A204.1 (cell line): Measurements from ENCODE around the gene SSU72.

Source experiments
- FAIRE-seq: peaks from 2 replicates; lab custom pipeline; 2012; peaks lifted over from hg19 to GRCh38; lab: Jason Lieb, UNC

The SSU72 gene

GRCh38 chr1:1574721-1575537, at the start of gene SSU72:
TSS of gene SSU72 (minus strand) at chr1:1574863. CDS start at chr1:1574557, 306 bp downstream.
- FAIRE-seq, result no peak

GRCh38 chr1:1623631-1624442, 49.2 kb upstream of the SSU72 start:
- FAIRE-seq, result no peak

GRCh38 chr1:1623181-1623630, 48.5 kb upstream of the SSU72 start:
- FAIRE-seq, result no peak

GRCh38 chr1:1622788-1623094, 48.1 kb upstream of the SSU72 start:
- FAIRE-seq, result no peak

- no peak for FAIRE-seq
Measured at GRCh38 chr1:1622010-1622787, 47.5 kb upstream of the SSU72 start.

- no peak for FAIRE-seq
Measured at GRCh38 chr1:1621173-1622009, 46.7 kb upstream of the SSU72 start.

- FAIRE-seq, result no peak
Measured at GRCh38 chr1:1620433-1621139, 45.9 kb upstream of the SSU72 start.

GRCh38 chr1:1619917-1620361, 45.3 kb upstream of the SSU72 start:
- FAIRE-seq, result no peak

GRCh38 chr1:1618396-1619068, 43.9 kb upstream of the SSU72 start:
- no peak for FAIRE-seq

GRCh38 chr1:1617925-1618324, 43.3 kb upstream of the SSU72 start:
- FAIRE-seq, result no peak

- no peak for FAIRE-seq
Measured at GRCh38 chr1:1617516-1617915, 42.9 kb upstream of the SSU72 start.

GRCh38 chr1:1616838-1617237, 42.2 kb upstream of the SSU72 start:
- no peak for FAIRE-seq

- no peak for FAIRE-seq
Measured at GRCh38 chr1:1616045-1616790, 41.6 kb upstream of the SSU72 start.

GRCh38 chr1:1615256-1616044, 40.8 kb upstream of the SSU72 start, which contains the start of gene MIB2:
TSS of gene MIB2 (plus strand) at chr1:1615500. CDS start at chr1:1623453, 7,953 bp downstream.
- FAIRE-seq, result no peak

- FAIRE-seq, result no peak
Measured at GRCh38 chr1:1614954-1615255, 40.2 kb upstream of the SSU72 start.

GRCh38 chr1:1614204-1614953, 39.7 kb upstream of the SSU72 start:
- FAIRE-seq, result no peak

GRCh38 chr1:1613509-1614082, 38.9 kb upstream of the SSU72 start:
- no peak for FAIRE-seq

GRCh38 chr1:1612104-1612400, 37.4 kb upstream of the SSU72 start:
- no peak for FAIRE-seq
